PC-3 (cell line): ENCODE data around the gene CASK. TPM values are rescaled to one million over a fixed set of nuclear protein-coding genes. Genes with fewer than 3 reads are reported as not detected.

Source experiments
- ATAC-seq: fragments of 200-7000 bp; cut with Tn5 transposase; 2 replicates; pipeline ENCODE4 v1.9.1; 2020; ENCODE audit warnings: mild to moderate bottlenecking, moderate library complexity
- BruUV-seq: library from RNA; stranded (reverse); fragments of 400-500 nt; replicated peaks from 2 replicates; lab custom pipeline; 2021; lab: Mats Ljungman, UMichigan
- CTCF ChIA-PET: fragments of 300-600 bp; sonication (Branson Sonifier 250); formaldehyde crosslinking; loops from one replicate; lab custom pipeline; 2022; ENCODE audit warnings: antibody characterized with exemption; lab: Charles Lee
- POLR2A ChIA-PET: fragments of 300-600 bp; sonication (Branson Sonifier 250); formaldehyde crosslinking; loops from one replicate; lab custom pipeline; 2022; ENCODE audit warnings: antibody characterized with exemption; ENCODE audit not compliant: unreplicated experiment; lab: Charles Lee
- DNase-seq: peaks from one replicate; pipeline ENCODE4 v3.0.0-alpha.2; 2015
- H2AFZ ChIP-seq: fragments of 300-600 bp; sonication (generic); 2 replicates; pipeline ENCODE4 v1.6.0; 2016; ENCODE audit warnings: antibody characterized with exemption, low read length
- H3F3A ChIP-seq: fragments of 300-600 bp; sonication (generic); one replicate; pipeline ENCODE4 v1.6.0; 2017; ENCODE audit warnings: antibody characterized with exemption, low read length, control low read depth, mild to moderate bottlenecking; ENCODE audit not compliant: unreplicated experiment
- H3K27ac ChIP-seq: fragments of 300-600 bp; sonication (generic); 2 replicates; pipeline ENCODE4 v1.5.1; 2016; ENCODE audit warnings: mild to moderate bottlenecking, low read length
- H3K27me3 ChIP-seq: fragments of 300-600 bp; sonication (generic); 2 replicates; pipeline ENCODE4 v1.6.1; 2016; ENCODE audit warnings: low read length, mixed read lengths
- H3K36me3 ChIP-seq: fragments of 300-600 bp; sonication (generic); 2 replicates; pipeline ENCODE4 v1.6.1; 2016; ENCODE audit warnings: low read depth, mixed run types, low read length, mixed read lengths
- H3K4me1 ChIP-seq: fragments of 300-600 bp; sonication (generic); 2 replicates; pipeline ENCODE4 v1.5.1; 2016; ENCODE audit warnings: low read length; ENCODE audit not compliant: insufficient read depth
- H3K4me2 ChIP-seq: fragments of 300-600 bp; sonication (generic); 2 replicates; pipeline ENCODE4 v1.6.0; 2016; ENCODE audit warnings: low read length
- H3K4me3 ChIP-seq: fragments of 300-600 bp; sonication (generic); 2 replicates; pipeline ENCODE4 v1.5.1; 2016; ENCODE audit warnings: mild to moderate bottlenecking, low read length, mixed read lengths
- H3K79me2 ChIP-seq: fragments of 300-600 bp; sonication (generic); 2 replicates; pipeline ENCODE4 v1.6.1; 2017; ENCODE audit warnings: low read length, mixed read lengths
- H3K9ac ChIP-seq: fragments of 300-600 bp; sonication (generic); 2 replicates; pipeline ENCODE4 v1.6.0; 2016; ENCODE audit warnings: mild to moderate bottlenecking, low read length
- H3K9me2 ChIP-seq: fragments of 300-600 bp; sonication (generic); replicated peaks from 2 replicates; pipeline ENCODE4 v1.6.1; 2016; ENCODE audit warnings: mixed run types, low read length, mixed read lengths
- H3K9me3 ChIP-seq: fragments of 300-600 bp; sonication (generic); 2 replicates; pipeline ENCODE4 v1.6.1; 2016; ENCODE audit warnings: low read length, mixed read lengths
- H4K20me1 ChIP-seq: fragments of 300-600 bp; sonication (generic); 2 replicates; pipeline ENCODE4 v1.6.1; 2016; ENCODE audit warnings: low read length, mixed read lengths
- EZH2 ChIP-seq: fragments of 300-600 bp; sonication (generic); IDR thresholded peaks from one replicate; pipeline ENCODE4 v1.6.1; 2017; ENCODE audit warnings: antibody characterized with exemption, mild to moderate bottlenecking, low read length; ENCODE audit not compliant: unreplicated experiment
- EZH2phosphoT487 ChIP-seq: fragments of 300-600 bp; sonication (generic); IDR thresholded peaks from 2 replicates; pipeline ENCODE4 v1.6.1; 2018; ENCODE audit warnings: mild to moderate bottlenecking, antibody characterized with exemption, low read length, borderline replicate concordance
- intact Hi-C: fragments of 100-400 bp; cut with micrococcal nuclease; formaldehyde crosslinking; loops from 2 replicates; pipeline ENCODE4 v1.9.0; 2023
- total RNA-seq: library from RNA; depleted of rRNA; stranded (reverse); fragments of >200 nt; gene quantifications from 2 replicates; pipeline ENCODE4 v1.2.3, GENCODE V29; 2014
- TF ChIP-seq, protein P1 (sequence below): fragments of 300-600 bp; sonication (generic); conservative IDR thresholded peaks from 2 replicates; pipeline ENCODE4 v1.5.1; 2017; ENCODE audit warnings: antibody characterized with exemption, low read depth, mild to moderate bottlenecking, low read length

The CASK gene
- total RNA-seq, 1 experiment from 2014 or later: 21.4 TPM

DNA sequence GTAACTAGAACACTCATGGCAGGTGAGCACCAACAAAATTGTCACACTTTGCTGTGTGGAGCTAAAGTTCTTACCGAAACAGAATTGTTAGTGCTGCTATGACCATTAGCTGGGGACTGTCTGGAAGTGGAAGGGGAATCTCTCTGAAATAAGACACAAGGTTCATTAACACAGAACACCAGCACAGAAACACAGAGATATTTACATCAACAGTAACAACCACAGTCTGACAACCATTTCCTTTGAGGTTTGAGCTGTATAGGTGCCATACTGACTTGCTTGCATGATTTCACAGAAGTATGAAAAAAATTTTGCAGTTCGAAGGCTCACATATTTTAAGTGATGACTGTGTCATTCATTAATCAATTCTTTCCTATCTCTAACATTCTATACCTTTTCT lies 366.4 kb downstream of the CASK start:
- Histone ChIP-seq H2AFZ (no peak overlapping the region), H3K27me3 (no peaks in the 10 kb centered on the region), H3K9ac (no peak overlapping the region), H3K36me3 (no peaks in the 10 kb centered on the region), H3K9me2 (no peaks in the 10 kb centered on the region), H3K27ac (no peak overlapping the region), H4K20me1 (no peaks in the 10 kb centered on the region), H3K79me2 (no peaks in the 10 kb centered on the region), H3F3A (no peaks in the 10 kb centered on the region), H3K4me1 (peaks cover 9% of the 10 kb centered on the region), H3K9me3 (no peaks in the 10 kb centered on the region), H3K4me2 (no peak overlapping the region), H3K4me3 (no peak overlapping the region)
- DNase-seq (no peak), ATAC-seq (no peak)
- POLR2A ChIA-PET: no interaction called here
- CTCF ChIA-PET: no interaction called here
- BruUV-seq: no TSS peak
- intact Hi-C loops: no loop called here
- TF ChIP-seq, protein P1, sequence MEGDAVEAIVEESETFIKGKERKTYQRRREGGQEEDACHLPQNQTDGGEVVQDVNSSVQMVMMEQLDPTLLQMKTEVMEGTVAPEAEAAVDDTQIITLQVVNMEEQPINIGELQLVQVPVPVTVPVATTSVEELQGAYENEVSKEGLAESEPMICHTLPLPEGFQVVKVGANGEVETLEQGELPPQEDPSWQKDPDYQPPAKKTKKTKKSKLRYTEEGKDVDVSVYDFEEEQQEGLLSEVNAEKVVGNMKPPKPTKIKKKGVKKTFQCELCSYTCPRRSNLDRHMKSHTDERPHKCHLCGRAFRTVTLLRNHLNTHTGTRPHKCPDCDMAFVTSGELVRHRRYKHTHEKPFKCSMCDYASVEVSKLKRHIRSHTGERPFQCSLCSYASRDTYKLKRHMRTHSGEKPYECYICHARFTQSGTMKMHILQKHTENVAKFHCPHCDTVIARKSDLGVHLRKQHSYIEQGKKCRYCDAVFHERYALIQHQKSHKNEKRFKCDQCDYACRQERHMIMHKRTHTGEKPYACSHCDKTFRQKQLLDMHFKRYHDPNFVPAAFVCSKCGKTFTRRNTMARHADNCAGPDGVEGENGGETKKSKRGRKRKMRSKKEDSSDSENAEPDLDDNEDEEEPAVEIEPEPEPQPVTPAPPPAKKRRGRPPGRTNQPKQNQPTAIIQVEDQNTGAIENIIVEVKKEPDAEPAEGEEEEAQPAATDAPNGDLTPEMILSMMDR: no peak
- TF ChIP-seq EZH2phosphoT487 (no peak), EZH2 (no peak)

- no peak overlapping the region for H2AFZ ChIP-seq
- TF ChIP-seq, protein P1: no peak
- no peak for TF ChIP-seq EZH2phosphoT487
- no peak for TF ChIP-seq EZH2
- ATAC-seq (no peak; the same call in 1 of the 2 replicates), DNase-seq (peak; percentile 7)
- H3K9ac ChIP-seq: no peak overlapping the region
- H3K4me1 ChIP-seq: no peaks in the 10 kb centered on the region
- CTCF ChIA-PET: no interaction called here
- H3K4me2 ChIP-seq: no peak overlapping the region
- no peaks in the 10 kb centered on the region for H3K79me2 ChIP-seq
- POLR2A ChIA-PET: interaction anchor here (0.5 kb wide), 1 partner anchor 9 kb away, joined by 5 read pairs; no protein-coding TSS in a partner anchor
- no peaks in the 10 kb centered on the region for H3K9me2 ChIP-seq
- H3F3A ChIP-seq: no peaks in the 10 kb centered on the region
- intact Hi-C loops: no loop called here
- no peak overlapping the region for H3K4me3 ChIP-seq
- no peaks in the 10 kb centered on the region for H3K27me3 ChIP-seq
- no peaks in the 10 kb centered on the region for H4K20me1 ChIP-seq
- H3K9me3 ChIP-seq: no peaks in the 10 kb centered on the region
- no peak overlapping the region for H3K27ac ChIP-seq
- BruUV-seq: no TSS peak
- H3K36me3 ChIP-seq: no peaks in the 10 kb centered on the region
Measured at GRCh38 chrX:41553688-41554087, 369.7 kb downstream of the CASK start.

- DNase-seq (no peak), ATAC-seq (no peak)
- no TSS peak for BruUV-seq
- Histone ChIP-seq H3K4me2 (no peak overlapping the region), H3K27me3 (no peaks in the 10 kb centered on the region), H2AFZ (no peak overlapping the region), H3K9me2 (no peaks in the 10 kb centered on the region), H3K79me2 (no peaks in the 10 kb centered on the region), H3K27ac (no peak overlapping the region), H3K4me1 (no peaks in the 10 kb centered on the region), H3K4me3 (no peak overlapping the region), H4K20me1 (no peaks in the 10 kb centered on the region), H3F3A (no peaks in the 10 kb centered on the region), H3K9me3 (no peaks in the 10 kb centered on the region), H3K36me3 (no peaks in the 10 kb centered on the region), H3K9ac (no peak overlapping the region)
- ChIA-PET CTCF (no interaction called here), POLR2A (no interaction called here)
- TF ChIP-seq, protein P1: no peak
- TF ChIP-seq EZH2: no peak
- no peak for TF ChIP-seq EZH2phosphoT487
- intact Hi-C loops: no loop called here
Measured at GRCh38 chrX:41548411-41548810, 374.9 kb downstream of the CASK start.
